ENCODE data around the gene MRPL32. TPM values are rescaled to one million over a fixed set of nuclear protein-coding genes. Genes with fewer than 3 reads are reported as not detected.

MRPL32 gene
- total and polyA plus RNA-seq, 2 of the 13 experiments (the other 11 are each of a cell fraction or from before 2014, with no cell fraction given), result 39.0 to 81.2 TPM

DNA sequence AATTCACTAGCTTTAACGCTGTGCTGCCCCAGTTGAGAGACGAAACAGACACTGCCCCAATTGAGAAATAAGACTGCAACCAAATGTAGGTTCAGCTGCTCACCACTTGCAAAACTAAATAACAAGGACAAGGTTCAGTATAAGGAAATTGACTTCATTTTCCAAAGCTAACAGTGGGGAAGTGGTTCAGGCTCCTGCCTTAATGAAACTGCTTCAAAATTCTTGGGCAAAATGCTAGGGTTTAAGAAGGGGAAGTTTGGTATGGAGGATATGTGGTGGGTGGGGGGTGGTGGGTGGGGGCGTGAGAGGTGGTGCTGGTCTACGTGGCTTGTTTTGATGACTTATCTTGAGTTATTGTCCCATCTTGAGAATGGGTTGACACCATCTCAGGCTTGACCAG lies 21.8 kb downstream of the MRPL32 start:
- no peak for ATAC-seq
- TF ChIP-seq TARDBP (CRISPR knock-in tag; IDR thresholded peaks at IDR 0.05), result no peak
- no peak for TF ChIP-seq ZNF30 (CRISPR knock-in tag; IDR thresholded peaks at IDR 0.05)
- no peak for TF ChIP-seq BCL6 (CRISPR knock-in tag; IDR thresholded peaks at IDR 0.05)
- no peak for TF ChIP-seq ZNF761 (CRISPR knock-in tag; conservative IDR thresholded peaks at IDR 0.05)
- WGBS (ENCODE audit: low lambda C conversion rate), result 4% methylated on average over 4 of the region's 4 CpGs
- H3K4me1 ChIP-seq (ENCODE audit: insufficient read depth, low read length), result no peaks in the 10 kb centered on the region
- H3K27me3 ChIP-seq (ENCODE audit: control insufficient read depth in 1 of 2, insufficient read depth in 2 of 2, low read length in 2 of 2), result no peaks in the 10 kb centered on the region
- no peak overlapping the region for H2AFZ ChIP-seq (ENCODE audit: low read length)
- H3K9ac ChIP-seq (ENCODE audit: insufficient read depth, low read depth, low read length), result no peak overlapping the region
- POLR2A ChIA-PET, result no interaction called here
- in situ Hi-C loops (cut with HindIII; ENCODE audit: extremely low pct_ligation_motif_present, low pct_unique_long_range_greater_than_20kb) (no loop called here), intact Hi-C loops (cut with micrococcal nuclease; ENCODE audit: unreplicated experiment) (no loop called here)
- CTCF ChIA-PET (ENCODE audit: low intra/inter-chr PET ratio, low total read pairs), result no interaction called here
- H3K9me3 ChIP-seq (ENCODE audit: low read length), result peaks cover 4% of the 10 kb centered on the region; the same call in 1 of the 2 replicates
- H3K4me3 ChIP-seq (replicated peaks in 1 of 3; ENCODE audit: insufficient read depth in 1 of 3, low read depth in 2 of 3, low read length in 3 of 3), result no peak overlapping the region
- H3K36me3 ChIP-seq (replicated peaks in 1 of 2; ENCODE audit: control insufficient read depth in 1 of 2, insufficient read depth in 2 of 2, low read length in 2 of 2), result no peaks in the 10 kb centered on the region
- no peak for DNase-seq (ENCODE audit: low spot score)
- FAIRE-seq, result no peak
- no peak overlapping the region for H3K27ac ChIP-seq (ENCODE audit: extremely low read length, insufficient read depth, low read length)
- H3K4me2 ChIP-seq (ENCODE audit: low read depth, low read length), result no peak overlapping the region
- no peaks in the 10 kb centered on the region for H3K79me2 ChIP-seq (ENCODE audit: insufficient read depth, low read length)
- no peaks in the 10 kb centered on the region for H4K20me1 ChIP-seq (ENCODE audit: insufficient read depth, low read length)
- BruUV-seq (replicated peaks), result no TSS peak

DNA sequence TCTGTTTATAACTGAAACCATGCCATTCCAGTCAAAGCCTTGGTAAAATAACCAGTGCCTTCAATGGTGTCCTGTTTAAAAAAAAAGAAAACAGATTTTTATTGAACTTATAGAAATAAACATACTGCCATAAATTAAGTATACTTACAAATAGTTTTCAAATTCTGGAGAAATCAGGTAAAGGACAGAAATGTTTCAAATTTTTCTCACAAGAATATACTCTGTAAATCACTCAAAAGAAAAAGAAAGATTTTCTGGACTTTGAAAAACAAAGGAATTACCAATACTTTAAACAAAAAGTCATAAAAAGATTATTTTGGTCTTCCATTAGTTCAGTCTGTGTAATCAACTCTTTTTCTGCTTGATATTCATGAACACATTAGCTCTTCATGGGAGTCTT lies 23.9 kb downstream of the MRPL32 start:
- Histone ChIP-seq H3K9me3 (ENCODE audit: low read length) (peaks cover 4% of the 10 kb centered on the region; the same call in 1 of the 2 replicates), H2AFZ (ENCODE audit: low read length) (no peak overlapping the region), H3K9ac (ENCODE audit: insufficient read depth, low read depth, low read length) (no peak overlapping the region), H3K36me3 (replicated peaks in 1 of 2; ENCODE audit: control insufficient read depth in 1 of 2, insufficient read depth in 2 of 2, low read length in 2 of 2) (no peaks in the 10 kb centered on the region), H3K4me3 (replicated peaks in 1 of 3; ENCODE audit: insufficient read depth in 1 of 3, low read depth in 2 of 3, low read length in 3 of 3) (no peak overlapping the region), H3K27ac (ENCODE audit: extremely low read length, insufficient read depth, low read length) (no peak overlapping the region), H3K27me3 (ENCODE audit: control insufficient read depth in 1 of 2, insufficient read depth in 2 of 2, low read length in 2 of 2) (0 out of 5 replicates have a peak, but pooled peaks cover 0 to 1% of the 10 kb centered on the region in 2 experiments), H3K79me2 (ENCODE audit: insufficient read depth, low read length) (no peaks in the 10 kb centered on the region), H3K4me1 (ENCODE audit: insufficient read depth, low read length) (no peaks in the 10 kb centered on the region), H4K20me1 (ENCODE audit: insufficient read depth, low read length) (no peaks in the 10 kb centered on the region), H3K4me2 (ENCODE audit: low read depth, low read length) (no peak overlapping the region)
- intact Hi-C loops (cut with micrococcal nuclease; ENCODE audit: unreplicated experiment) (no loop called here), in situ Hi-C loops (cut with HindIII; ENCODE audit: extremely low pct_ligation_motif_present, low pct_unique_long_range_greater_than_20kb) (no loop called here)
- DNase-seq (ENCODE audit: low spot score) (no peak), FAIRE-seq (no peak), ATAC-seq (no peak)
- no TSS peak for BruUV-seq (replicated peaks)
- POLR2A ChIA-PET, result no interaction called here
- CTCF ChIA-PET (ENCODE audit: low intra/inter-chr PET ratio, low total read pairs), result no interaction called here
- TF ChIP-seq, protein P1, sequence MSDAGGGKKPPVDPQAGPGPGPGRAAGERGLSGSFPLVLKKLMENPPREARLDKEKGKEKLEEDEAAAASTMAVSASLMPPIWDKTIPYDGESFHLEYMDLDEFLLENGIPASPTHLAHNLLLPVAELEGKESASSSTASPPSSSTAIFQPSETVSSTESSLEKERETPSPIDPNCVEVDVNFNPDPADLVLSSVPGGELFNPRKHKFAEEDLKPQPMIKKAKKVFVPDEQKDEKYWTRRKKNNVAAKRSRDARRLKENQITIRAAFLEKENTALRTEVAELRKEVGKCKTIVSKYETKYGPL (CRISPR knock-in tag; IDR thresholded peaks at IDR 0.05), result no peak
- TF ChIP-seq, protein P2, sequence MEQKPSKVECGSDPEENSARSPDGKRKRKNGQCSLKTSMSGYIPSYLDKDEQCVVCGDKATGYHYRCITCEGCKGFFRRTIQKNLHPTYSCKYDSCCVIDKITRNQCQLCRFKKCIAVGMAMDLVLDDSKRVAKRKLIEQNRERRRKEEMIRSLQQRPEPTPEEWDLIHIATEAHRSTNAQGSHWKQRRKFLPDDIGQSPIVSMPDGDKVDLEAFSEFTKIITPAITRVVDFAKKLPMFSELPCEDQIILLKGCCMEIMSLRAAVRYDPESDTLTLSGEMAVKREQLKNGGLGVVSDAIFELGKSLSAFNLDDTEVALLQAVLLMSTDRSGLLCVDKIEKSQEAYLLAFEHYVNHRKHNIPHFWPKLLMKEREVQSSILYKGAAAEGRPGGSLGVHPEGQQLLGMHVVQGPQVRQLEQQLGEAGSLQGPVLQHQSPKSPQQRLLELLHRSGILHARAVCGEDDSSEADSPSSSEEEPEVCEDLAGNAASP (CRISPR knock-in tag; IDR thresholded peaks at IDR 0.05; ENCODE audit: borderline replicate concordance), result no peak
- TF ChIP-seq SP1 (IDR thresholded peaks at IDR 0.05), result no peak
- no peak for TF ChIP-seq SP1 (CRISPR knock-in tag; IDR thresholded peaks at IDR 0.05)
- TF ChIP-seq HMG20B (CRISPR knock-in tag; conservative IDR thresholded peaks at IDR 0.05), result no peak
- TF ChIP-seq, protein P3, sequence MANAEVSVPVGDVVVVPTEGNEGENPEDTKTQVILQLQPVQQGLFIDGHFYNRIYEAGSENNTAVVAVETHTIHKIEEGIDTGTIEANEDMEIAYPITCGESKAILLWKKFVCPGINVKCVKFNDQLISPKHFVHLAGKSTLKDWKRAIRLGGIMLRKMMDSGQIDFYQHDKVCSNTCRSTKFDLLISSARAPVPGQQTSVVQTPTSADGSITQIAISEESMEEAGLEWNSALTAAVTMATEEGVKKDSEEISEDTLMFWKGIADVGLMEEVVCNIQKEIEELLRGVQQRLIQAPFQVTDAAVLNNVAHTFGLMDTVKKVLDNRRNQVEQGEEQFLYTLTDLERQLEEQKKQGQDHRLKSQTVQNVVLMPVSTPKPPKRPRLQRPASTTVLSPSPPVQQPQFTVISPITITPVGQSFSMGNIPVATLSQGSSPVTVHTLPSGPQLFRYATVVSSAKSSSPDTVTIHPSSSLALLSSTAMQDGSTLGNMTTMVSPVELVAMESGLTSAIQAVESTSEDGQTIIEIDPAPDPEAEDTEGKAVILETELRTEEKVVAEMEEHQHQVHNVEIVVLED (CRISPR knock-in tag; IDR thresholded peaks at IDR 0.05; ENCODE audit: borderline replicate concordance), result no peak
- TF ChIP-seq ZNF564 (CRISPR knock-in tag; IDR thresholded peaks at IDR 0.05), result no peak
- TF ChIP-seq, protein P4, sequence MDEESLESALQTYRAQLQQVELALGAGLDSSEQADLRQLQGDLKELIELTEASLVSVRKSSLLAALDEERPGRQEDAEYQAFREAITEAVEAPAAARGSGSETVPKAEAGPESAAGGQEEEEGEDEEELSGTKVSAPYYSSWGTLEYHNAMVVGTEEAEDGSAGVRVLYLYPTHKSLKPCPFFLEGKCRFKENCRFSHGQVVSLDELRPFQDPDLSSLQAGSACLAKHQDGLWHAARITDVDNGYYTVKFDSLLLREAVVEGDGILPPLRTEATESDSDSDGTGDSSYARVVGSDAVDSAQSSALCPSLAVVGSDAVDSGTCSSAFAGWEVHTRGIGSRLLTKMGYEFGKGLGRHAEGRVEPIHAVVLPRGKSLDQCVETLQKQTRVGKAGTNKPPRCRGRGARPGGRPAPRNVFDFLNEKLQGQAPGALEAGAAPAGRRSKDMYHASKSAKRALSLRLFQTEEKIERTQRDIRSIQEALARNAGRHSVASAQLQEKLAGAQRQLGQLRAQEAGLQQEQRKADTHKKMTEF (CRISPR knock-in tag; IDR thresholded peaks at IDR 0.05), result no peak
- no peak for TF ChIP-seq SALL1 (CRISPR knock-in tag; IDR thresholded peaks at IDR 0.05)
- TF ChIP-seq ZNF607 (CRISPR knock-in tag; IDR thresholded peaks at IDR 0.05; ENCODE audit: borderline replicate concordance), result no peak
- no peak for TF ChIP-seq RNF2 (conservative IDR thresholded peaks at IDR 0.05; ENCODE audit: low read depth)
- no peak for TF ChIP-seq MIER2 (CRISPR knock-in tag; IDR thresholded peaks at IDR 0.05)
